ENCODE results near the gene BLVRA. TPM values are rescaled to one million over a fixed set of nuclear protein-coding genes. Genes with fewer than 3 reads are reported as not detected.

Gene BLVRA
- total RNA-seq, 1 donor = 20.6 TPM

GRCh38 chr7:43721193-43721806 lies 37.2 kb upstream of the BLVRA start:
- Histone ChIP-seq H2AFZ (ENCODE audit: low read length) (no peak overlapping the region), H3K9me3 (ENCODE audit: low read depth, low read length) (no peaks in the 10 kb centered on the region), H3K4me3 (ENCODE audit: insufficient read depth, low read length) (no peak overlapping the region), H3K27ac (ENCODE audit: low read depth, low read length) (peak overlapping the region; percentile 36), H3K4me2 (ENCODE audit: insufficient read depth, low read length) (peak overlapping the region; percentile 44), H3K27me3 (ENCODE audit: insufficient read depth, low read length) (no peaks in the 10 kb centered on the region), H3K79me2 (ENCODE audit: insufficient read depth, low read length) (peaks cover 69% of the 10 kb centered on the region), H3K36me3 (ENCODE audit: insufficient read depth, low read length) (peaks cover 2% of the 10 kb centered on the region), H4K20me1 (ENCODE audit: insufficient read depth, low read length) (peaks cover 8% of the 10 kb centered on the region), H3K4me1 (ENCODE audit: insufficient read depth, low read length) (peaks cover 9% of the 10 kb centered on the region)
- DNase-seq (ENCODE audit: insufficient read length, low spot score, missing footprints) = no peak
- peak; percentile 71 for TF ChIP-seq CTCF (IDR thresholded peaks at IDR 0.05; ENCODE audit: extremely low read depth, low read depth, low read length)

GRCh38 chr7:43723007-43723341 lies 35.5 kb upstream of the BLVRA start:
- Histone ChIP-seq H3K9me3 (ENCODE audit: low read depth, low read length) (no peaks in the 10 kb centered on the region), H3K27me3 (ENCODE audit: insufficient read depth, low read length) (no peaks in the 10 kb centered on the region), H3K4me1 (ENCODE audit: insufficient read depth, low read length) (peaks cover 9% of the 10 kb centered on the region), H3K36me3 (ENCODE audit: insufficient read depth, low read length) (peaks cover 2% of the 10 kb centered on the region), H3K4me3 (ENCODE audit: insufficient read depth, low read length) (no peak overlapping the region), H3K27ac (ENCODE audit: low read depth, low read length) (no peak overlapping the region), H3K4me2 (ENCODE audit: insufficient read depth, low read length) (no peak overlapping the region), H2AFZ (ENCODE audit: low read length) (no peak overlapping the region), H4K20me1 (ENCODE audit: insufficient read depth, low read length) (peaks cover 8% of the 10 kb centered on the region), H3K79me2 (ENCODE audit: insufficient read depth, low read length) (peaks cover 79% of the 10 kb centered on the region)
- no peak for TF ChIP-seq CTCF (IDR thresholded peaks at IDR 0.05; ENCODE audit: extremely low read depth, low read depth, low read length)
- DNase-seq (ENCODE audit: insufficient read length, low spot score, missing footprints) = no peak

- Histone ChIP-seq H3K79me2 (ENCODE audit: insufficient read depth, low read length) (peaks cover 77% of the 10 kb centered on the region), H3K4me2 (ENCODE audit: insufficient read depth, low read length) (no peak overlapping the region), H3K27me3 (ENCODE audit: insufficient read depth, low read length) (no peaks in the 10 kb centered on the region), H3K36me3 (ENCODE audit: insufficient read depth, low read length) (no peaks in the 10 kb centered on the region), H3K27ac (ENCODE audit: low read depth, low read length) (no peak overlapping the region), H3K9me3 (ENCODE audit: low read depth, low read length) (no peaks in the 10 kb centered on the region), H4K20me1 (ENCODE audit: insufficient read depth, low read length) (peaks cover 8% of the 10 kb centered on the region), H3K4me3 (ENCODE audit: insufficient read depth, low read length) (no peak overlapping the region), H3K4me1 (ENCODE audit: insufficient read depth, low read length) (peaks cover 21% of the 10 kb centered on the region), H2AFZ (ENCODE audit: low read length) (no peak overlapping the region)
- DNase-seq (ENCODE audit: insufficient read length, low spot score, missing footprints) = no peak
- TF ChIP-seq CTCF (IDR thresholded peaks at IDR 0.05; ENCODE audit: extremely low read depth, low read depth, low read length) = no peak
These were observed 33.2 kb upstream of the BLVRA start for GRCh38 chr7:43725251-43725650.

GRCh38 chr7:43726466-43726865 lies 32.0 kb upstream of the BLVRA start:
- Histone ChIP-seq H3K4me1 (ENCODE audit: insufficient read depth, low read length) (peaks cover 14% of the 10 kb centered on the region), H3K79me2 (ENCODE audit: insufficient read depth, low read length) (peaks cover 73% of the 10 kb centered on the region), H3K27me3 (ENCODE audit: insufficient read depth, low read length) (no peaks in the 10 kb centered on the region), H3K4me2 (ENCODE audit: insufficient read depth, low read length) (no peak overlapping the region), H2AFZ (ENCODE audit: low read length) (no peak overlapping the region), H4K20me1 (ENCODE audit: insufficient read depth, low read length) (peaks cover 4% of the 10 kb centered on the region), H3K36me3 (ENCODE audit: insufficient read depth, low read length) (no peaks in the 10 kb centered on the region), H3K9me3 (ENCODE audit: low read depth, low read length) (no peaks in the 10 kb centered on the region), H3K27ac (ENCODE audit: low read depth, low read length) (no peak overlapping the region), H3K4me3 (ENCODE audit: insufficient read depth, low read length) (no peak overlapping the region)
- no peak for DNase-seq (ENCODE audit: insufficient read length, low spot score, missing footprints)
- no peak for TF ChIP-seq CTCF (IDR thresholded peaks at IDR 0.05; ENCODE audit: extremely low read depth, low read depth, low read length)

Measured in osteoblast (primary cell).